ENCODE data around the gene SPCS2.

DNA sequence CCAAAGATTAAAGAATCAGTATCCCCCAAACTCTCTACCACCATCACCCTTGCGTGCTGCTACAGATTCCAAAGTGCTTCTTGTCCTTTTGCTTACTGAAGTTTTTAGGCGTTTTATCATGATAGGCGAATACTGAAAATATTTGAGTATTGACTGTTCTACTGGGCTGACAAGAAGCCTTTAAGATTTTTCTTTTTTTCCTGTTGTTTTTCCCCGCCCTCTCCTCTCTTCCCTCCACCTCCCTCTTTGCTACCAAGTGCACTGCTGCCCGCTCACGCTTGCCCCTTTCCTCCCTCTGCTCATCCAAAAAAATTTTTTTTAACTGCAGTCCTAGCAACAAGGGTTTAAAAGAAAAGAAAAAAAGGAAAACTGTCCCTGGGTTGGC lies 679 bp downstream of the SPCS2 start:
- TF ChIP-seq POLR2A (IDR thresholded peaks at IDR 0.05): no peak
- TF ChIP-seq, protein P1, sequence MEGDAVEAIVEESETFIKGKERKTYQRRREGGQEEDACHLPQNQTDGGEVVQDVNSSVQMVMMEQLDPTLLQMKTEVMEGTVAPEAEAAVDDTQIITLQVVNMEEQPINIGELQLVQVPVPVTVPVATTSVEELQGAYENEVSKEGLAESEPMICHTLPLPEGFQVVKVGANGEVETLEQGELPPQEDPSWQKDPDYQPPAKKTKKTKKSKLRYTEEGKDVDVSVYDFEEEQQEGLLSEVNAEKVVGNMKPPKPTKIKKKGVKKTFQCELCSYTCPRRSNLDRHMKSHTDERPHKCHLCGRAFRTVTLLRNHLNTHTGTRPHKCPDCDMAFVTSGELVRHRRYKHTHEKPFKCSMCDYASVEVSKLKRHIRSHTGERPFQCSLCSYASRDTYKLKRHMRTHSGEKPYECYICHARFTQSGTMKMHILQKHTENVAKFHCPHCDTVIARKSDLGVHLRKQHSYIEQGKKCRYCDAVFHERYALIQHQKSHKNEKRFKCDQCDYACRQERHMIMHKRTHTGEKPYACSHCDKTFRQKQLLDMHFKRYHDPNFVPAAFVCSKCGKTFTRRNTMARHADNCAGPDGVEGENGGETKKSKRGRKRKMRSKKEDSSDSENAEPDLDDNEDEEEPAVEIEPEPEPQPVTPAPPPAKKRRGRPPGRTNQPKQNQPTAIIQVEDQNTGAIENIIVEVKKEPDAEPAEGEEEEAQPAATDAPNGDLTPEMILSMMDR (IDR thresholded peaks at IDR 0.05): no peak
